Measurements from ENCODE around the gene VPS54.
"Not testable (repeated sequence)": the region's sequence is repeated elsewhere in the genome, so short reads cannot be mapped to it uniquely, and the experiment has no call there.

Gene VPS54

GRCh38 chr2:64000630-64001381 lies 18.4 kb downstream of the VPS54 start:
- TF ChIP-seq CTCF (conservative IDR thresholded peaks at IDR 0.05; ENCODE audit: low read length), result no peak
- no peak overlapping the region for H3K4me3 ChIP-seq (ENCODE audit: low read length)
- DNase-seq (ENCODE audit: low read depth), result no peak

DNA sequence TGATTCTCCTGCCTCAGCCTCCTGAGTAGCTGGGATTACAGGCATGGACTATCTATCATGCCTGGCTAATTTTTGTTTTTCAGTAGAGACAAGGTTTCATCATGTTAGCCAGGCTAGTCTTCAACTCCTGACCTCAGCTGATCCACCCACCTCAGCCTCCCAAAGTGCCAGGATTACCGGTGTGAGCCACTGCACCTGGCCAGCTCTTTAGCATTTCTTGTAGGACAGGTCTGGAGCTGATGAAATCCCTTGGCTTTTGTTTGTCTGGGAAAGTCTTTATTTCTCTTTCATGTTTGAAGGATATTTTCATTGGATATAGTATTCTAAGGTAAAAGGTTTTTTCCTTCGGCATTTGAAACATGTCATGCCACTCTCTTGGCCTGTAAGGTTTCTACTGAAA lies 20.2 kb downstream of the VPS54 start:
- H3K4me3 ChIP-seq (ENCODE audit: low read length), result no peak overlapping the region
- no peak for TF ChIP-seq CTCF (conservative IDR thresholded peaks at IDR 0.05; ENCODE audit: low read length)
- no peak for DNase-seq (ENCODE audit: low read depth)

- not testable (repeated sequence) for DNase-seq (ENCODE audit: low read depth); H3K4me3 ChIP-seq (ENCODE audit: low read length)
Measured at GRCh38 chr2:63996582-63997198, 22.5 kb downstream of the VPS54 start.

DNA sequence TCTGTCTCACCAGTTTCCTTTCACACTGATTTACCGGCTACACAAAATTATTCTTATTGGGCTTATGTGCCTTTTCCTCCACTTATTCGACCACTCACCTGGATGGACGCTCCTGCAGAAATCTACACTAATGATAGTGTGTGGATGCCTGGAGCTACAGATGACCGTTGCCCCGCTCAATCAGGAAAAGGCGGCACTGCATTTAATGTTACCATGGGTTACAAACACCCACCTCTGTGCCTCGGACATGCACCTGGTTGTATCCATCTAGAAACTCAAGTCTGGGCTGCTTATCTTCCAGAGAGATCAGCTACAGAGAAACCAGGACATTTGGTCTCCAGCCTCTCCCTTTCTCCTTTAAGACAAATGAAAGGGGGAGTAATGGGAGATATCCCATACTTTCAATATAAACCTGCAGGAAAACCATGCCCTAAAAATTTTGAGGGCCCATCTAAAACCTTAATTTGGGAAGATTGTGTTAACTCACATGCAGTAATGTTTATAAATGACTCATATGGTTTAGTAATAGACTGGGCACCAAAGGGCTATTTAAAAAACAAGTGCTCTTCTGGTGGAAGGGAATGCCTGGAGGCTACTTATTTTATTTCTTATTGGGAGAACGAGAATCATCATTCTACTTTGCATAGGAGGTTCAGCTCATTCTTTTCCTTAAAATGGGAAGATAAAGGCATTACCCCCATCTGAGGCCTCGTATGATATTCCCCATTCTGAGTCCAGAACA lies 24.7 kb downstream of the VPS54 start:
- H3K4me3 ChIP-seq (ENCODE audit: low read length); DNase-seq (ENCODE audit: low read depth): not testable (repeated sequence)

GRCh38 chr2:63993871-63994270 lies 25.4 kb downstream of the VPS54 start:
- no peak for TF ChIP-seq CTCF (conservative IDR thresholded peaks at IDR 0.05; ENCODE audit: low read length)
- DNase-seq (ENCODE audit: low read depth), result no peak
- no peak overlapping the region for H3K4me3 ChIP-seq (ENCODE audit: low read length)

DNA sequence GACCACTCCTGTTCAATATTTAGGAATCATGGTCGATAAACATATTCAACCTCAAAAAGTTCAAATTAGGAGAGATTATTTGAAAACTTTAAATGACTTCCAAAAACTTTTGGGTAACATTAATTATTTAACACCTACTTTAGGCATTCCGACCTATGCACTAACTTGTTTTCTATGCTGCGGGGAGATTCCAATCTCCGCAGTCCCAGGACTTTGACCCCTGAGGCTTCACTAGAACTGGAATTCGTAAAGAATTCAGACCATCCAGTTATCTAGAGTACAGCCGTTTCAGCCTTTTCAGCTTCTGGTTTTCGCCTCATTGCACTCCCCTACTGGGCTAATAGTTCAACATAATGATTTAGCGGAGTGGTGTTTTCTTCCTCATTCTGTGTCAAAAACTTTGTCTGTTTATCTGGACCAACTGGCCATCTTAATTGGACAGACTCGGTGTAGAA lies 26.1 kb downstream of the VPS54 start:
- DNase-seq (ENCODE audit: low read depth), result not testable (repeated sequence)

DNA sequence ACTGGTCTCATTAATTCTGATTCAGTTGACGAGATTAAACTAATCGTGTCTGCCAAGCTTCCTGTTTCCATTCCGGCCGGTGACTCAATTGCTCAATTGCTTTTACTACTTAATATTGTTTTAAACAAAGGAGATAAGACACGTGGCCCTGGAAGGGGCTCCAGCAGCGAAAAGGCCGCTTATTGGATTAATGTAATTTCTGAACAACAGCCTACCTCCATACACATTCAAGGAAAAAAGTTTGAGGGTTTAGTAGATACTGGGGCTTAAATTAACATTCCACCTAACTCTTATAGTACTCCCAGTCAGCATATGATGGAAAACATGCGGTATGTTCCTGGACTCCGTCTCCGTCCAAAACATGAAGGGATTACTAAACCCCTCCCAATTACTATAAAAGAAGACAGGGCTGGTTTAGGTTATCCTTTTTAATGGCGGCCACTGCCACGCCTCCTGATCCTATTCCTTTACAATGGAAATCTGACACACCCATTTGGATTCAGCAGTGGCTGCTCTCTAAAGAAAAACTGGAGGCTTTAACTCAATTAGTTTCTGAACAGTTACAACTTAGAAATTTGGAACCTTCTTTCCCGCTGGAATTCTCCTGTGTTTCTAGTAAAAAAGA lies 27.1 kb downstream of the VPS54 start:
- no peak for TF ChIP-seq CTCF (conservative IDR thresholded peaks at IDR 0.05; ENCODE audit: low read length)
- DNase-seq (ENCODE audit: low read depth), result no peak
- H3K4me3 ChIP-seq (ENCODE audit: low read length), result no peak overlapping the region

More for the DNA sequence above, 26.1 kb downstream of the VPS54 start:
- not testable (repeated sequence) for H3K4me3 ChIP-seq (ENCODE audit: low read length)

DNA sequence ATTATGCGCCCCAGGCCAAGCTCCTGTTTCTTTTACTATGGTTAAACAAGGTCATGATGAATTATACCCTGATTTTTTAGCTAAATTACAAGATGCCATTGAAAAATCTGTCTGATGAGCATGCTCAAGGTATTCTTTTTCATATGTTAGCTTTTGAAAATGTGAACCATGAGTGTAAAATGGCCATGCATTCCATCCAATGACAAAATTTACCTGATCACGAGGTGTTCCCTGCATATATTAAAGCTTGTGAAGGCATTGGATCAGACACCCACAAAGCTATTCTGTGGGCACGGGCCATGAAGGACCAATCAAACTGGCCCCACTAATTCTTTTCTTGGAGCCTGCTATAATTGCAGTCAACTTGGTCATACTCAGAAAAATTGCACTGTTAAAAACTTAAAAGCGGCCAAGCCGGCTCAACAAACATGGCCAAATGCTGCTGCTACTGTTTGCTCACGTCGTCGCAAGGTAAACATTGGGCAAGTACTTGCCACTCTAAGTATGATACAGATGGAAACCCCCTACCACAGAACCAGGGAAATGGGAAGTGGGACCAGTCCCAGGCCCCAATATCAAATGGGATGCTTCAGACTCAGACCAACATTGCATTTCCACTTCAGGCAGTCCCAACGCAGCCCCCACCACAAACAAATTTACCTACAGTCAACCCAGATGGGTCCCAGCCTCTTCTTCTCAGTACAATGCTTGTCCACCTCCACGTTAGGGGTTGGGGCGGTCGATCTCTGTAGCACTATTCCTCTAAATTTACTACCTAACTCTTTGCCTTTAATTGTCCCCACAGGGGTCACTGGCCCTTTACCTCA lies 27.8 kb downstream of the VPS54 start:
- DNase-seq (ENCODE audit: low read depth), result not testable (repeated sequence)

More for the DNA sequence above, 27.8 kb downstream of the VPS54 start:
- H3K4me3 ChIP-seq (ENCODE audit: low read length), result not testable (repeated sequence)

Data from AG10803 (cell line).